Chondrocyte (in vitro differentiated cells): ENCODE results near the gene EVA1C. TPM values are rescaled to one million over a fixed set of nuclear protein-coding genes. Genes with fewer than 3 reads are reported as not detected.
A peak's percentile ranks its signal among the peaks of the same experiment; 100 is the strongest.

Experiments
- DNase-seq: peaks from one replicate; pipeline ENCODE4 v3.0.0; 2021; ENCODE audit warnings: mixed read lengths, low spot score
- H3K27ac Mint-ChIP-seq: one replicate; pipeline ENCODE4 v1.8.0; 2021; ENCODE audit warnings: mild to moderate bottlenecking, moderate library complexity, mixed read lengths; ENCODE audit not compliant: unreplicated experiment
- H3K27me3 Mint-ChIP-seq: 2 replicates; pipeline ENCODE4 v1.8.0; 2021; ENCODE audit warnings: low read depth, mixed read lengths
- H3K36me3 Mint-ChIP-seq: 2 replicates; pipeline ENCODE4 v1.8.0; 2021; ENCODE audit warnings: low read depth, mixed read lengths
- H3K4me1 Mint-ChIP-seq: 2 replicates; pipeline ENCODE4 v1.8.0; 2021; ENCODE audit warnings: low read depth, mild to moderate bottlenecking, mixed read lengths
- H3K4me3 Mint-ChIP-seq: one replicate; pipeline ENCODE4 v1.8.0; 2021; ENCODE audit warnings: mild to moderate bottlenecking, moderate library complexity, mixed read lengths; ENCODE audit not compliant: unreplicated experiment
- H3K9me3 Mint-ChIP-seq: 2 replicates; pipeline ENCODE4 v1.8.0; 2021; ENCODE audit warnings: low read depth, mixed read lengths
- long read RNA-seq: library from polyadenylated mRNA; stranded (forward); transcript quantifications from one replicate; pipeline ENCODE4 v2.0.0, GENCODE V29; 2021
- total RNA-seq: library from RNA; stranded (reverse); gene quantifications from 3 replicates; pipeline ENCODE4 v1.2.1, GENCODE V29; 2021
- TF ChIP-seq, protein P1 (sequence below): fragments of 200-600 bp; sonication (generic); IDR thresholded peaks from 2 replicates; pipeline ENCODE4 v1.5.0; 2021; ENCODE audit warnings: antibody characterized with exemption, mild to moderate bottlenecking, moderate library complexity

Gene EVA1C, protein sequence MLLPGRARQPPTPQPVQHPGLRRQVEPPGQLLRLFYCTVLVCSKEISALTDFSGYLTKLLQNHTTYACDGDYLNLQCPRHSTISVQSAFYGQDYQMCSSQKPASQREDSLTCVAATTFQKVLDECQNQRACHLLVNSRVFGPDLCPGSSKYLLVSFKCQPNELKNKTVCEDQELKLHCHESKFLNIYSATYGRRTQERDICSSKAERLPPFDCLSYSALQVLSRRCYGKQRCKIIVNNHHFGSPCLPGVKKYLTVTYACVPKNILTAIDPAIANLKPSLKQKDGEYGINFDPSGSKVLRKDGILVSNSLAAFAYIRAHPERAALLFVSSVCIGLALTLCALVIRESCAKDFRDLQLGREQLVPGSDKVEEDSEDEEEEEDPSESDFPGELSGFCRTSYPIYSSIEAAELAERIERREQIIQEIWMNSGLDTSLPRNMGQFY
- total RNA-seq, result 1.5 to 2.0 TPM (median 1.6 TPM) in 3 replicates
- long read RNA-seq, partial matches to known transcripts, result 0 of 2 reads
- long read RNA-seq, other reads (novel, unspliced or antisense), result 0 of 2 reads

GRCh38 chr21:32412162-32413014 lies at the start of gene EVA1C:
Gene EVA1C (plus strand): TSS chr21:32412706. CDS start chr21:32412854, 148 bp downstream.
- H3K9me3 Mint-ChIP-seq, result no peaks in the 10 kb centered on the region
- TF ChIP-seq, protein P1, sequence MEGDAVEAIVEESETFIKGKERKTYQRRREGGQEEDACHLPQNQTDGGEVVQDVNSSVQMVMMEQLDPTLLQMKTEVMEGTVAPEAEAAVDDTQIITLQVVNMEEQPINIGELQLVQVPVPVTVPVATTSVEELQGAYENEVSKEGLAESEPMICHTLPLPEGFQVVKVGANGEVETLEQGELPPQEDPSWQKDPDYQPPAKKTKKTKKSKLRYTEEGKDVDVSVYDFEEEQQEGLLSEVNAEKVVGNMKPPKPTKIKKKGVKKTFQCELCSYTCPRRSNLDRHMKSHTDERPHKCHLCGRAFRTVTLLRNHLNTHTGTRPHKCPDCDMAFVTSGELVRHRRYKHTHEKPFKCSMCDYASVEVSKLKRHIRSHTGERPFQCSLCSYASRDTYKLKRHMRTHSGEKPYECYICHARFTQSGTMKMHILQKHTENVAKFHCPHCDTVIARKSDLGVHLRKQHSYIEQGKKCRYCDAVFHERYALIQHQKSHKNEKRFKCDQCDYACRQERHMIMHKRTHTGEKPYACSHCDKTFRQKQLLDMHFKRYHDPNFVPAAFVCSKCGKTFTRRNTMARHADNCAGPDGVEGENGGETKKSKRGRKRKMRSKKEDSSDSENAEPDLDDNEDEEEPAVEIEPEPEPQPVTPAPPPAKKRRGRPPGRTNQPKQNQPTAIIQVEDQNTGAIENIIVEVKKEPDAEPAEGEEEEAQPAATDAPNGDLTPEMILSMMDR, result no peak
- H3K4me3 Mint-ChIP-seq, result peak within 1 kb of the TSS; percentile 84
- H3K27ac Mint-ChIP-seq, result no peak within 1 kb of the TSS
- peaks cover 12% of the 10 kb centered on the region for H3K27me3 Mint-ChIP-seq
- H3K36me3 Mint-ChIP-seq, result no peaks in the 10 kb centered on the region
- H3K4me1 Mint-ChIP-seq, result peaks cover 14% of the 10 kb centered on the region
- DNase-seq, result no peak

- Mint-ChIP-seq H3K27ac (peak overlapping the region; percentile 93), H3K4me3 (no peak overlapping the region), H3K36me3 (peaks cover 48% of the 10 kb centered on the region), H3K9me3 (no peaks in the 10 kb centered on the region), H3K27me3 (no peaks in the 10 kb centered on the region), H3K4me1 (peaks cover 26% of the 10 kb centered on the region)
- DNase-seq, result no peak
- TF ChIP-seq, protein P1, result no peak
Measured at GRCh38 chr21:32364387-32364786, 48.1 kb upstream of the EVA1C start.

- Mint-ChIP-seq H3K9me3 (no peaks in the 10 kb centered on the region), H3K27ac (peak overlapping the region; percentile 93)
Measured at GRCh38 chr21:32364796-32365195, 47.7 kb upstream of the EVA1C start.

GRCh38 chr21:32366191-32366590 lies 46.3 kb upstream of the EVA1C start:
- Mint-ChIP-seq H3K27ac (no peak overlapping the region), H3K4me1 (peaks cover 32% of the 10 kb centered on the region), H3K9me3 (no peaks in the 10 kb centered on the region), H3K27me3 (no peaks in the 10 kb centered on the region), H3K36me3 (peaks cover 34% of the 10 kb centered on the region), H3K4me3 (no peak overlapping the region)
- TF ChIP-seq, protein P1, result no peak
- no peak for DNase-seq

More at GRCh38 chr21:32364796-32365195, 47.7 kb upstream of the EVA1C start:
- H3K4me3 Mint-ChIP-seq, result no peak overlapping the region
- peaks cover 26% of the 10 kb centered on the region for H3K4me1 Mint-ChIP-seq
- TF ChIP-seq, protein P1, result peak; percentile 41
- H3K27me3 Mint-ChIP-seq, result no peaks in the 10 kb centered on the region
- peaks cover 46% of the 10 kb centered on the region for H3K36me3 Mint-ChIP-seq
- DNase-seq, result no peak

DNA sequence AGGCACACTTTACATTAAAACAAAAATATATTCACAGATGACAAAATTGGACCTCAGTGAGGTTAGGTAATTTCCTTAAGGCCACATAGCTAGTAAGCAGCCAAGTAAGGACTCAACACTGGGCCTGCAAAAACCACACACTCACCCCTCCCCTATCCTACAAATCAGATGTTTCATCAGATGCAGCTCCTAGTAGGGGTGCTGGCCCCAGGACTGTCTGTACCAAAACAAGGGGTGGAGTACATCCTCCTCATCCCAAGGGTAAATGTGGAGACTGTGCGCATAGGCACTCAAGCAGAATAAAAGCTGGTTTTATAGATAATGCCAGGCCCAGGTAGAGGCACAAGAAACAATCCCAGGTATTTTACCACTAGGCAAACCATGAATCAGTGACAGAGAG lies 45.3 kb upstream of the EVA1C start:
- peaks cover 41% of the 10 kb centered on the region for H3K4me1 Mint-ChIP-seq
- no peak for DNase-seq
- peaks cover 26% of the 10 kb centered on the region for H3K36me3 Mint-ChIP-seq

More for the DNA sequence above, 45.3 kb upstream of the EVA1C start:
- H3K9me3 Mint-ChIP-seq, result no peaks in the 10 kb centered on the region
- H3K4me3 Mint-ChIP-seq, result no peak overlapping the region
- TF ChIP-seq, protein P1, result no peak
- H3K27ac Mint-ChIP-seq, result no peak overlapping the region
- no peaks in the 10 kb centered on the region for H3K27me3 Mint-ChIP-seq
